Neural cell (in vitro differentiated cells): ENCODE data around the gene COL25A1. TPM values are rescaled to one million over a fixed set of nuclear protein-coding genes. Genes with fewer than 3 reads are reported as not detected.

ENCODE experiments used
- H2AFZ ChIP-seq: fragments of 200-600, 300-800 bp; sonication (generic), shearing (Covaris generic); 2 replicates; pipeline ENCODE4 v1.6.0; 2014; ENCODE audit warnings: low read depth, mild to moderate bottlenecking, antibody characterized with exemption, low read length, moderate library complexity
- H3F3A ChIP-seq: fragments of 200-600 bp; shearing (Covaris generic); 2 replicates; pipeline ENCODE4 v1.6.1; 2016; ENCODE audit warnings: mild to moderate bottlenecking, moderate library complexity, mixed read lengths, antibody characterized with exemption, low read length; ENCODE audit not compliant: insufficient read depth, poor library complexity, severe bottlenecking
- H3K27ac ChIP-seq: fragments of 200-600, 300-800 bp; sonication (generic), shearing (Covaris generic); 2 replicates; pipeline ENCODE4 v1.5.1; 2014; ENCODE audit warnings: mild to moderate bottlenecking, low read length, moderate library complexity
- H3K27me3 ChIP-seq: fragments of 300-800, 200-600 bp; sonication (generic), shearing (Covaris generic); 2 replicates; pipeline ENCODE4 v1.6.0; 2014; ENCODE audit warnings: mild to moderate bottlenecking, low read depth, low read length, moderate library complexity; ENCODE audit not compliant: insufficient read depth
- H3K36me3 ChIP-seq: fragments of 300-800, 200-600 bp; sonication (generic), shearing (Covaris generic); 2 replicates; pipeline ENCODE4 v1.5.1; 2014; ENCODE audit warnings: mild to moderate bottlenecking, antibody characterized with exemption, low read length, moderate library complexity; ENCODE audit not compliant: insufficient read depth
- H3K4me2 ChIP-seq: fragments of 300-800, 200-600 bp; sonication (generic), shearing (Covaris generic); 2 replicates; pipeline ENCODE4 v1.6.0; 2014; ENCODE audit warnings: mild to moderate bottlenecking, low read length
- H3K4me3 ChIP-seq: fragments of 300-800, 200-600 bp; sonication (generic), shearing (Covaris generic); 2 replicates; pipeline ENCODE4 v1.5.1; 2014; ENCODE audit warnings: mild to moderate bottlenecking, low read length, moderate library complexity
- H3K79me2 ChIP-seq: fragments of 200-600 bp; shearing (Covaris generic); replicated peaks from 2 replicates; pipeline ENCODE4 v1.6.0; 2014; ENCODE audit warnings: mild to moderate bottlenecking, low read length, moderate library complexity; ENCODE audit not compliant: insufficient read depth
- H3K9ac ChIP-seq: fragments of 300-800, 200-600 bp; sonication (generic), shearing (Covaris generic); 2 replicates; pipeline ENCODE4 v1.6.1; 2016; ENCODE audit warnings: mild to moderate bottlenecking, low read length, mixed read lengths
- H3K9me2 ChIP-seq: fragments of 200-600 bp; shearing (Covaris generic); 2 replicates; pipeline ENCODE4 v1.6.1; 2016; ENCODE audit warnings: mild to moderate bottlenecking, low read length, mixed read lengths; ENCODE audit not compliant: insufficient read depth
- H3K9me3 ChIP-seq: fragments of 200-600, 300-800 bp; sonication (generic), shearing (Covaris generic); 2 replicates; pipeline ENCODE4 v1.6.1; 2016; ENCODE audit warnings: mild to moderate bottlenecking, mixed run types, low read length, moderate library complexity, mixed read lengths
- H4K20me1 ChIP-seq: fragments of 200-600 bp; shearing (Covaris generic); 2 replicates; pipeline ENCODE4 v1.6.1; 2016; ENCODE audit warnings: mild to moderate bottlenecking, mixed run types; ENCODE audit not compliant: insufficient read depth
- CTCF ChIP-seq: fragments of 450-650 bp; IDR thresholded peaks from 2 replicates; pipeline ENCODE4 v1.5.1; 2014; ENCODE audit warnings: antibody characterized with exemption, mild to moderate bottlenecking, moderate library complexity; ENCODE audit not compliant: poor library complexity, severe bottlenecking
- EP300 ChIP-seq: fragments of 450-650 bp; conservative IDR thresholded peaks from 2 replicates; pipeline ENCODE4 v1.6.1; 2014; ENCODE audit warnings: antibody characterized with exemption, mild to moderate bottlenecking, moderate library complexity; ENCODE audit not compliant: poor library complexity, severe bottlenecking
- EZH2 ChIP-seq: fragments of 200-600, 300-800 bp; shearing (Covaris generic), sonication (generic); IDR thresholded peaks from 2 replicates; pipeline ENCODE4 v1.6.1; 2014; ENCODE audit warnings: antibody characterized with exemption, low read length, borderline replicate concordance, mild to moderate bottlenecking; ENCODE audit not compliant: insufficient read depth, poor library complexity, severe bottlenecking
- MXI1 ChIP-seq: fragments of 450-650 bp; conservative IDR thresholded peaks from 2 replicates; pipeline ENCODE4 v1.6.1; 2014; ENCODE audit warnings: antibody characterized with exemption, mild to moderate bottlenecking; ENCODE audit not compliant: poor library complexity, severe bottlenecking
- POLR2AphosphoS5 ChIP-seq: IDR thresholded peaks from 2 replicates; pipeline ENCODE4 v1.6.1; 2012
- RAD21 ChIP-seq: fragments of 450-650 bp; conservative IDR thresholded peaks from 2 replicates; pipeline ENCODE4 v1.6.1; 2014; ENCODE audit warnings: antibody characterized with exemption, mild to moderate bottlenecking, moderate library complexity
- REST ChIP-seq: IDR thresholded peaks from 2 replicates; pipeline ENCODE4 v1.6.1; 2012; ENCODE audit warnings: borderline replicate concordance
- SMC3 ChIP-seq: fragments of 450-650 bp; conservative IDR thresholded peaks from 2 replicates; pipeline ENCODE4 v1.6.1; 2014; ENCODE audit warnings: antibody characterized with exemption, mild to moderate bottlenecking, moderate library complexity; ENCODE audit not compliant: poor library complexity
- TAF1 ChIP-seq: IDR thresholded peaks from 2 replicates; pipeline ENCODE4 v1.6.1; 2012; ENCODE audit warnings: low read depth
- polyA plus RNA-seq: library from polyadenylated mRNA; depleted of rRNA; stranded (reverse); fragments of >200 nt; gene quantifications from 2 replicates; pipeline ENCODE4 v1.2.3, GENCODE V29; 2014

Gene COL25A1
- polyA plus RNA-seq, 1 donor from 2014 or later, result 32.3 TPM

GRCh38 chr4:109207898-109208297 lies 94.6 kb downstream of the COL25A1 start:
- H3K27ac ChIP-seq, result no peak overlapping the region
- no peak overlapping the region for H3K4me2 ChIP-seq
- no peaks in the 10 kb centered on the region for H3F3A ChIP-seq
- TF ChIP-seq SMC3, result no peak
- no peaks in the 10 kb centered on the region for H3K9me3 ChIP-seq
- H2AFZ ChIP-seq, result no peak overlapping the region
- no peak overlapping the region for H3K9ac ChIP-seq
- H3K36me3 ChIP-seq, result no peaks in the 10 kb centered on the region
- no peaks in the 10 kb centered on the region for H3K9me2 ChIP-seq
- no peaks in the 10 kb centered on the region for H4K20me1 ChIP-seq
- H3K4me3 ChIP-seq, result no peak overlapping the region
- no peaks in the 10 kb centered on the region for H3K27me3 ChIP-seq
- H3K79me2 ChIP-seq, result no peaks in the 10 kb centered on the region

GRCh38 chr4:109207061-109207460 lies 95.4 kb downstream of the COL25A1 start:
- H3K9me3 ChIP-seq, result no peaks in the 10 kb centered on the region
- H3K4me2 ChIP-seq, result no peak overlapping the region
- H3K36me3 ChIP-seq, result no peaks in the 10 kb centered on the region
- H3F3A ChIP-seq, result no peaks in the 10 kb centered on the region
- no peak overlapping the region for H3K4me3 ChIP-seq
- H3K79me2 ChIP-seq, result no peaks in the 10 kb centered on the region
- H2AFZ ChIP-seq, result no peak overlapping the region
- no peak overlapping the region for H3K9ac ChIP-seq
- H3K27me3 ChIP-seq, result no peaks in the 10 kb centered on the region
- no peak overlapping the region for H3K27ac ChIP-seq
- no peak for TF ChIP-seq MXI1
- no peak for TF ChIP-seq SMC3
- no peak for TF ChIP-seq TAF1
- TF ChIP-seq EZH2, result no peak
- no peak for TF ChIP-seq REST
- no peak for TF ChIP-seq POLR2AphosphoS5
- no peak for TF ChIP-seq CTCF
- no peak for TF ChIP-seq EP300
- no peak for TF ChIP-seq RAD21
- no peaks in the 10 kb centered on the region for H3K9me2 ChIP-seq
- no peaks in the 10 kb centered on the region for H4K20me1 ChIP-seq

GRCh38 chr4:109206620-109207019 lies 95.8 kb downstream of the COL25A1 start:
- H3K27ac ChIP-seq, result no peak overlapping the region
- no peaks in the 10 kb centered on the region for H3F3A ChIP-seq
- no peaks in the 10 kb centered on the region for H3K9me3 ChIP-seq
- no peaks in the 10 kb centered on the region for H3K27me3 ChIP-seq
- H3K4me2 ChIP-seq, result no peak overlapping the region
- TF ChIP-seq REST (no peak), EZH2 (no peak), EP300 (no peak), CTCF (no peak), RAD21 (no peak), SMC3 (no peak), TAF1 (no peak), POLR2AphosphoS5 (no peak)
- no peak overlapping the region for H3K4me3 ChIP-seq
- no peaks in the 10 kb centered on the region for H4K20me1 ChIP-seq
- H3K79me2 ChIP-seq, result no peaks in the 10 kb centered on the region
- no peak overlapping the region for H3K9ac ChIP-seq
- H3K36me3 ChIP-seq, result no peaks in the 10 kb centered on the region
- H3K9me2 ChIP-seq, result no peaks in the 10 kb centered on the region
- no peak overlapping the region for H2AFZ ChIP-seq
